Stimulated activated CD4-positive, alpha-beta T cell treated with anti-CD3 and anti-CD28 coated beads, TNF-alpha, amount 100 ng/mL, for 48 hours (primary cell): ENCODE data around the gene PBX1.
"Not testable (repeated sequence)": the region's sequence is repeated elsewhere in the genome, so short reads cannot be mapped to it uniquely, and the experiment has no call there.

Experiments
- DNase-seq, 3 donors: peaks; one replicate each; pipeline ENCODE4 v3.0.0-alpha.2; 2020; ENCODE audit warnings: low read depth in 3 of 3

Gene PBX1

GRCh38 chr1:164643018-164643417 lies 84.0 kb downstream of the PBX1 start:
- DNase-seq, result no peak

- DNase-seq, result no peak
Observed at GRCh38 chr1:164644268-164644667, 85.3 kb downstream of the PBX1 start.

- DNase-seq, result no peak
Observed at GRCh38 chr1:164644774-164645644, 86.0 kb downstream of the PBX1 start.

- no peak for DNase-seq
Observed at GRCh38 chr1:164645921-164646320, 86.9 kb downstream of the PBX1 start.

- DNase-seq, result no peak
Observed at GRCh38 chr1:164647211-164647610, 88.2 kb downstream of the PBX1 start.

- DNase-seq, result no peak
Observed at GRCh38 chr1:164648636-164649035, 89.7 kb downstream of the PBX1 start.

- no peak for DNase-seq
Observed at GRCh38 chr1:164649146-164649545, 90.2 kb downstream of the PBX1 start.

GRCh38 chr1:164650531-164650930 lies 91.5 kb downstream of the PBX1 start:
- no peak for DNase-seq

GRCh38 chr1:164651351-164651951 lies 92.5 kb downstream of the PBX1 start:
- no peak for DNase-seq

- DNase-seq, result not testable (repeated sequence)
Observed at GRCh38 chr1:164652969-164653368, 94.0 kb downstream of the PBX1 start.

- no peak for DNase-seq
Observed at GRCh38 chr1:164653705-164654104, 94.7 kb downstream of the PBX1 start.

- no peak for DNase-seq
Observed at GRCh38 chr1:164654200-164654599, 95.2 kb downstream of the PBX1 start.

- DNase-seq, result no peak
Observed at GRCh38 chr1:164658864-164659263, 99.9 kb downstream of the PBX1 start.

- no peak for DNase-seq
Observed at GRCh38 chr1:164659621-164660411, 100.8 kb downstream of the PBX1 start.

- DNase-seq, result no peak
Observed at GRCh38 chr1:164660412-164660772, 101.4 kb downstream of the PBX1 start.

- no peak for DNase-seq
Observed at GRCh38 chr1:164660775-164661174, 101.8 kb downstream of the PBX1 start.

- no peak for DNase-seq
Observed at GRCh38 chr1:164662462-164662861, 103.5 kb downstream of the PBX1 start.

GRCh38 chr1:164662955-164663354 lies 104.0 kb downstream of the PBX1 start:
- DNase-seq, result no peak

- no peak for DNase-seq
Observed at GRCh38 chr1:164664127-164664526, 105.1 kb downstream of the PBX1 start.

- DNase-seq, result no peak
Observed at GRCh38 chr1:164667001-164667400, 108.0 kb downstream of the PBX1 start.

- no peak for DNase-seq
Observed at GRCh38 chr1:164667600-164667999, 108.6 kb downstream of the PBX1 start.
